HCT116 (cell line): ENCODE results near the gene CERK. TPM values are rescaled to one million over a fixed set of nuclear protein-coding genes. Genes with fewer than 3 reads are reported as not detected.

Experiments used
- ATAC-seq: fragments of 200-7000 bp; cut with Tn5 transposase; 2 replicates; pipeline ENCODE4 v1.9.1; 2020; ENCODE audit warnings: mild to moderate bottlenecking, moderate library complexity
- BruUV-seq: library from RNA; stranded (reverse); fragments of 400-500 nt; replicated peaks from 2 replicates; lab custom pipeline; 2021; lab: Mats Ljungman, UMichigan
- CTCF ChIA-PET: fragments of 300-600 bp; sonication (Branson Sonifier 250); formaldehyde crosslinking; loops from one replicate; lab custom pipeline; 2021; ENCODE audit warnings: antibody characterized with exemption; lab: Charles Lee
- POLR2A ChIA-PET: fragments of 300-600, 350-600 bp; sonication (Branson Sonifier 250); formaldehyde crosslinking; loops from one replicate; lab custom pipeline; 2021; ENCODE audit warnings: antibody characterized with exemption; lab: Charles Lee
- RAD21 ChIA-PET, 2 experiments: fragments of 300-600 bp; sonication (Branson Sonifier 250); formaldehyde crosslinking; loops; one replicate each; lab custom pipeline; 2023; ENCODE audit warnings: low total read pairs in 2 of 2; ENCODE audit not compliant: uncharacterized antibody in 2 of 2, unreplicated experiment in 2 of 2, low non-redundant PET in 1 of 2; lab: Charles Lee
- DNase-seq: peaks from one replicate; pipeline ENCODE4 v3.0.0-alpha.2; 2010; ENCODE audit warnings: low read depth, low spot score
- H2AFZ ChIP-seq: fragments of 200-600 bp; shearing (Covaris generic), sonication (generic); 2 replicates; pipeline ENCODE4 v1.6.1; 2017; ENCODE audit warnings: low read depth, mixed run types, mixed read lengths, antibody characterized with exemption, low read length; ENCODE audit not compliant: poor library complexity, severe bottlenecking
- H3K27ac ChIP-seq: 2 replicates; pipeline ENCODE4 v1.5.1; 2012; ENCODE audit warnings: low read depth, low read length
- H3K27me3 ChIP-seq: fragments of 200-600 bp; sonication (generic); 2 replicates; pipeline ENCODE4 v1.6.1; 2016; ENCODE audit warnings: mixed run types, low read length, mixed read lengths; ENCODE audit not compliant: insufficient read depth
- H3K36me3 ChIP-seq, 2 experiments: fragments of 200-500 bp in 1 of 2; fragments of 200-600 bp in 1 of 2; sonication (Bioruptor generic) in 1 of 2; sonication (generic) in 1 of 2; 2 replicates each; pipeline versions ENCODE4 v1.5.1 to v1.6.1; 2014 to 2016; ENCODE audit warnings: low read length in 2 of 2, inconsistent platforms in 1 of 2, mixed read lengths in 1 of 2, mixed run types in 1 of 2; ENCODE audit not compliant: insufficient read depth in 2 of 2, control insufficient read depth in 1 of 2
- H3K4me1 ChIP-seq, 2 experiments: fragments of 200-600 bp in 1 of 2; sonication (generic) in 1 of 2; 2 replicates each; pipeline versions ENCODE4 v1.5.1 to v1.6.1; 2012 to 2017; ENCODE audit warnings: low read length in 2 of 2, inconsistent platforms in 1 of 2, mild to moderate bottlenecking in 1 of 2, mixed read lengths in 1 of 2, mixed run types in 1 of 2, moderate library complexity in 1 of 2; ENCODE audit not compliant: insufficient read depth in 2 of 2, control insufficient read depth in 1 of 2
- H3K4me2 ChIP-seq: fragments of 200-600 bp; sonication (generic); 2 replicates; pipeline ENCODE4 v1.6.1; 2017; ENCODE audit warnings: mixed run types, low read length, mixed read lengths
- H3K4me3 ChIP-seq, 2 experiments: fragments of 200-600 bp in 1 of 2; sonication (generic) in 1 of 2; replicated peaks in 1 of 2; 2 replicates each; pipeline ENCODE4 v1.5.1; 2011 to 2016; ENCODE audit warnings: low read length in 2 of 2, control low read depth in 1 of 2, low read depth in 1 of 2, mild to moderate bottlenecking in 1 of 2, mixed read lengths in 1 of 2, mixed run types in 1 of 2
- H3K79me2 ChIP-seq: fragments of 200-600 bp; sonication (generic); 2 replicates; pipeline ENCODE4 v1.6.1; 2017; ENCODE audit warnings: mild to moderate bottlenecking, mixed run types, low read length, moderate library complexity, mixed read lengths; ENCODE audit not compliant: insufficient read depth
- H3K9ac ChIP-seq: fragments of 200-600 bp; sonication (generic); 2 replicates; pipeline ENCODE4 v1.6.1; 2016; ENCODE audit warnings: low read length, mixed read lengths
- H3K9me2 ChIP-seq: fragments of 200-600 bp; sonication (generic), shearing (Covaris generic); 2 replicates; pipeline ENCODE4 v1.6.1; 2017; ENCODE audit warnings: mixed run types, mild to moderate bottlenecking, moderate library complexity; ENCODE audit not compliant: insufficient read depth
- H3K9me3 ChIP-seq, 2 experiments: fragments of 200-500 bp in 1 of 2; fragments of 200-600 bp in 1 of 2; sonication (Bioruptor generic) in 1 of 2; sonication (generic) in 1 of 2; 2 replicates each; pipeline ENCODE4 v1.6.1; 2014 to 2017; ENCODE audit warnings: low read length in 2 of 2, mixed read lengths in 2 of 2, inconsistent platforms in 1 of 2, low read depth in 1 of 2, mild to moderate bottlenecking in 1 of 2, mixed run types in 1 of 2, moderate library complexity in 1 of 2; ENCODE audit not compliant: control insufficient read depth in 1 of 2, insufficient read depth in 1 of 2
- H4K20me1 ChIP-seq: fragments of 200-600 bp; sonication (generic), shearing (Covaris generic); 2 replicates; pipeline ENCODE4 v1.6.1; 2017; ENCODE audit warnings: mixed run types, mild to moderate bottlenecking, moderate library complexity; ENCODE audit not compliant: insufficient read depth
- CEBPB ChIP-seq: IDR thresholded peaks from 2 replicates; pipeline ENCODE4 v1.6.1; 2012; ENCODE audit warnings: low read depth
- EGR1 ChIP-seq: IDR thresholded peaks from 2 replicates; pipeline ENCODE4 v1.6.1; 2012; ENCODE audit warnings: low read depth
- JUND ChIP-seq: IDR thresholded peaks from 2 replicates; pipeline ENCODE4 v1.6.1; 2012
- POLR2A ChIP-seq: IDR thresholded peaks from 2 replicates; pipeline ENCODE4 v1.7.0; 2011; ENCODE audit warnings: borderline replicate concordance; ENCODE audit not compliant: insufficient read depth, insufficient read length; ENCODE audit errors: extremely low read depth
- SIN3A ChIP-seq: IDR thresholded peaks from 2 replicates; pipeline ENCODE4 v1.6.1; 2012; ENCODE audit warnings: low read depth
- SP1 ChIP-seq: IDR thresholded peaks from 2 replicates; pipeline ENCODE4 v1.6.1; 2012; ENCODE audit warnings: low read depth
- SRF ChIP-seq: IDR thresholded peaks from 2 replicates; pipeline ENCODE4 v1.6.1; 2012; ENCODE audit warnings: low read depth
- YY1 ChIP-seq: IDR thresholded peaks from 2 replicates; pipeline ENCODE4 v1.6.1; 2011; ENCODE audit warnings: low read length, low read depth, moderate library complexity, mild to moderate bottlenecking; ENCODE audit not compliant: insufficient replicate concordance; ENCODE audit errors: extremely low read depth
- ZNF274 ChIP-seq: fragments of 200-500 bp; sonication (Bioruptor generic); IDR thresholded peaks from 2 replicates; pipeline ENCODE4 v1.6.1; 2014; ENCODE audit warnings: mild to moderate bottlenecking, low read depth, low read length, inconsistent platforms
- intact Hi-C: fragments of 100-400 bp; cut with micrococcal nuclease; formaldehyde crosslinking; loops from 2 replicates; pipeline ENCODE4 v1.10.0; 2022
- total RNA-seq: library from RNA; stranded (reverse); gene quantifications from one replicate; pipeline ENCODE4 v1.2.1, GENCODE V29; 2021; ENCODE audit not compliant: unreplicated experiment
- TF ChIP-seq, protein P1 (sequence below): IDR thresholded peaks from 2 replicates; pipeline ENCODE4 v1.6.1; 2012; ENCODE audit warnings: low read depth
- TF ChIP-seq, protein P2 (sequence below): IDR thresholded peaks from 2 replicates; pipeline ENCODE4 v1.6.1; 2012
- TF ChIP-seq, protein P3 (sequence below): IDR thresholded peaks from 2 replicates; pipeline ENCODE4 v1.6.1; 2011; ENCODE audit warnings: mild to moderate bottlenecking, low read length, moderate library complexity; ENCODE audit not compliant: insufficient replicate concordance; ENCODE audit errors: extremely low read depth

The CERK gene
- total RNA-seq, 1 experiment from 2014 or later, result 35.0 TPM

DNA sequence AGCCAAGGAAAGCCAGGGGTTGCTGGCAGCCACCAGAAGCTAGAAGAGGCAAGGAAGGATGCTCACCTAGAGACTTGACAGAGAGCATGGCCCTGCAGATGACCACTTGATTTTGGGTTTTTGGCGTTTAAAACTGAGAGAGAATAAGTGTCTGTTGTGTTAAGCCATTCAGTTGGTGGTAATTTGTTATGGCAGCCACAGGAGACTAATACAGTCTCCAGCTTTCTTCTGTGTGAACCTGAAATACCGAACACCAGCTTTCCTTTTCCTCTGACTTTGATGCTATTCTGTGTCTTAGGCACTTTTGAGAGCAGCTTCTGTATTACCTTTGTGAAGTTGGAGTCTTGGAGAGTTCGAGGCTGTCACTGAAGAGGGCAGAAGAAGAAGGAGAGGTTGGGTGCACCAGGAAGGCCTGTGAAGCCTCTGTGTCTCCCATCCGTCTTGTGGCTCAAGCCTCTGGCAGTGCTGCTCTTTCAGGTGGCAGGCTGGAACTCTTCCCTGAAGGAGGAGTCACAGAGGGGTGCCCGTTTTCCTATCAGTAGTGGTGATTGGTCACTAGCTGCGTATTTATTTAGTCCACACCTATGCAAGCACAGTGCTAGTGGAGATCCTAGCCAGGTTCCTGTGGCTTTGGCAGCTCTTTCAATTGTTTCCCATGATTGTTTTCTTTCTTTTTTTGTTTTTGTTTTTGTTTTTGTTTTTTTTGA, 26.9 kb upstream of the CERK start:
- ATAC-seq (no peak), DNase-seq (no peak)
- no peak overlapping the region for H3K4me3 ChIP-seq
- H3K4me2 ChIP-seq, result no peak overlapping the region
- TF ChIP-seq, protein P1, sequence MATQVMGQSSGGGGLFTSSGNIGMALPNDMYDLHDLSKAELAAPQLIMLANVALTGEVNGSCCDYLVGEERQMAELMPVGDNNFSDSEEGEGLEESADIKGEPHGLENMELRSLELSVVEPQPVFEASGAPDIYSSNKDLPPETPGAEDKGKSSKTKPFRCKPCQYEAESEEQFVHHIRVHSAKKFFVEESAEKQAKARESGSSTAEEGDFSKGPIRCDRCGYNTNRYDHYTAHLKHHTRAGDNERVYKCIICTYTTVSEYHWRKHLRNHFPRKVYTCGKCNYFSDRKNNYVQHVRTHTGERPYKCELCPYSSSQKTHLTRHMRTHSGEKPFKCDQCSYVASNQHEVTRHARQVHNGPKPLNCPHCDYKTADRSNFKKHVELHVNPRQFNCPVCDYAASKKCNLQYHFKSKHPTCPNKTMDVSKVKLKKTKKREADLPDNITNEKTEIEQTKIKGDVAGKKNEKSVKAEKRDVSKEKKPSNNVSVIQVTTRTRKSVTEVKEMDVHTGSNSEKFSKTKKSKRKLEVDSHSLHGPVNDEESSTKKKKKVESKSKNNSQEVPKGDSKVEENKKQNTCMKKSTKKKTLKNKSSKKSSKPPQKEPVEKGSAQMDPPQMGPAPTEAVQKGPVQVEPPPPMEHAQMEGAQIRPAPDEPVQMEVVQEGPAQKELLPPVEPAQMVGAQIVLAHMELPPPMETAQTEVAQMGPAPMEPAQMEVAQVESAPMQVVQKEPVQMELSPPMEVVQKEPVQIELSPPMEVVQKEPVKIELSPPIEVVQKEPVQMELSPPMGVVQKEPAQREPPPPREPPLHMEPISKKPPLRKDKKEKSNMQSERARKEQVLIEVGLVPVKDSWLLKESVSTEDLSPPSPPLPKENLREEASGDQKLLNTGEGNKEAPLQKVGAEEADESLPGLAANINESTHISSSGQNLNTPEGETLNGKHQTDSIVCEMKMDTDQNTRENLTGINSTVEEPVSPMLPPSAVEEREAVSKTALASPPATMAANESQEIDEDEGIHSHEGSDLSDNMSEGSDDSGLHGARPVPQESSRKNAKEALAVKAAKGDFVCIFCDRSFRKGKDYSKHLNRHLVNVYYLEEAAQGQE, result no peak
- TF ChIP-seq, protein P2, sequence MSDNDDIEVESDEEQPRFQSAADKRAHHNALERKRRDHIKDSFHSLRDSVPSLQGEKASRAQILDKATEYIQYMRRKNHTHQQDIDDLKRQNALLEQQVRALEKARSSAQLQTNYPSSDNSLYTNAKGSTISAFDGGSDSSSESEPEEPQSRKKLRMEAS, result no peak
- TF ChIP-seq SP1 (no peak), YY1 (no peak), POLR2A (no peak), CEBPB (no peak), EGR1 (no peak), JUND (no peak), ZNF274 (no peak), SRF (no peak), SIN3A (no peak)
- TF ChIP-seq, protein P3, sequence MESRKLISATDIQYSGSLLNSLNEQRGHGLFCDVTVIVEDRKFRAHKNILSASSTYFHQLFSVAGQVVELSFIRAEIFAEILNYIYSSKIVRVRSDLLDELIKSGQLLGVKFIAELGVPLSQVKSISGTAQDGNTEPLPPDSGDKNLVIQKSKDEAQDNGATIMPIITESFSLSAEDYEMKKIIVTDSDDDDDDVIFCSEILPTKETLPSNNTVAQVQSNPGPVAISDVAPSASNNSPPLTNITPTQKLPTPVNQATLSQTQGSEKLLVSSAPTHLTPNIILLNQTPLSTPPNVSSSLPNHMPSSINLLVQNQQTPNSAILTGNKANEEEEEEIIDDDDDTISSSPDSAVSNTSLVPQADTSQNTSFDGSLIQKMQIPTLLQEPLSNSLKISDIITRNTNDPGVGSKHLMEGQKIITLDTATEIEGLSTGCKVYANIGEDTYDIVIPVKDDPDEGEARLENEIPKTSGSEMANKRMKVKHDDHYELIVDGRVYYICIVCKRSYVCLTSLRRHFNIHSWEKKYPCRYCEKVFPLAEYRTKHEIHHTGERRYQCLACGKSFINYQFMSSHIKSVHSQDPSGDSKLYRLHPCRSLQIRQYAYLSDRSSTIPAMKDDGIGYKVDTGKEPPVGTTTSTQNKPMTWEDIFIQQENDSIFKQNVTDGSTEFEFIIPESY, result no peak
- peaks cover 12 to 23% of the 10 kb centered on the region in 2 experiments for H3K4me1 ChIP-seq
- CTCF ChIA-PET, result no interaction called here
- no peaks in the 10 kb centered on the region; a peak in 1 of 4 replicates for H3K36me3 ChIP-seq
- no TSS peak for BruUV-seq
- no peaks in the 10 kb centered on the region for H3K9me2 ChIP-seq
- POLR2A ChIA-PET, result no interaction called here
- peaks cover 69% of the 10 kb centered on the region for H3K79me2 ChIP-seq
- H3K27ac ChIP-seq, result no peak overlapping the region
- no peaks in the 10 kb centered on the region for H4K20me1 ChIP-seq
- no peaks in the 10 kb centered on the region for H3K9me3 ChIP-seq
- no peak overlapping the region for H2AFZ ChIP-seq
- H3K9ac ChIP-seq, result no peak overlapping the region
- no peaks in the 10 kb centered on the region for H3K27me3 ChIP-seq
- intact Hi-C loops, result no loop called here
- RAD21 ChIA-PET, result no interaction called here
